HEK293 (cell line): ENCODE measurements around the gene CLASP1.
"Not testable (repeated sequence)": the region's sequence is repeated elsewhere in the genome, so short reads cannot be mapped to it uniquely, and the experiment has no call there.

ENCODE experiments used
- CTCF ChIA-PET: fragments of 350-600 bp; formaldehyde crosslinking; extraction: SDS; loops from one replicate; lab custom pipeline; 2021; ENCODE audit warnings: antibody characterized with exemption; lab: Yijun Ruan, JAX
- POLR2A ChIA-PET: fragments of 300-600 bp; formaldehyde crosslinking; extraction: SDS; loops from one replicate; lab custom pipeline; 2020; ENCODE audit warnings: antibody characterized with exemption, inconsistent platforms; lab: Yijun Ruan, JAX
- H3K27ac ChIP-seq: fragments of 200-500 bp; sonication (Bioruptor generic); 2 replicates; pipeline ENCODE4 v1.5.1; 2014; ENCODE audit warnings: low read depth, low read length, control low read depth, inconsistent platforms; ENCODE audit errors: extremely low read depth
- H3K36me3 ChIP-seq, 2 experiments: fragments of 200-500 bp in 1 of 2; sonication (Bioruptor generic) in 1 of 2; 1 replicate in 1 of 2; 2 replicates in 1 of 2; pipeline ENCODE4 v1.5.1; 2014 to 2017; ENCODE audit warnings: inconsistent platforms in 2 of 2, low read length in 2 of 2; ENCODE audit not compliant: control insufficient read depth in 2 of 2, insufficient read depth in 1 of 2
- H3K4me1 ChIP-seq: fragments of 200-500 bp; sonication (Bioruptor generic); 2 replicates; pipeline ENCODE4 v1.5.1; 2014; ENCODE audit warnings: mild to moderate bottlenecking, low read length, inconsistent platforms; ENCODE audit not compliant: control insufficient read depth, insufficient read depth
- H3K4me3 ChIP-seq: 2 replicates; pipeline ENCODE4 v1.5.1; 2011; ENCODE audit warnings: low read depth, mild to moderate bottlenecking, control low read depth, low read length, moderate library complexity
- H3K9me3 ChIP-seq: fragments of 200-500 bp; sonication (Bioruptor generic); 2 replicates; pipeline ENCODE4 v1.5.1; 2014; ENCODE audit warnings: low read depth, low read length, inconsistent platforms; ENCODE audit not compliant: control insufficient read depth, insufficient read depth
- BCL11B ChIP-seq: fragments of 450-650 bp; formaldehyde crosslinking; IDR thresholded peaks from 2 replicates; pipeline ENCODE4 v1.5.1; 2016; ENCODE audit warnings: low read depth, missing biosample characterization, missing genetic modification characterization
- KLF7 ChIP-seq: fragments of 450-650 bp; formaldehyde crosslinking; IDR thresholded peaks from 2 replicates; pipeline ENCODE4 v1.5.1; 2016; ENCODE audit warnings: missing biosample characterization, missing genetic modification characterization, borderline replicate concordance
- PRDM1 ChIP-seq: fragments of 450-650 bp; formaldehyde crosslinking; IDR thresholded peaks from 2 replicates; pipeline ENCODE4; 2016; ENCODE audit warnings: missing biosample characterization, missing genetic modification characterization
- REST ChIP-seq: fragments of 450-650 bp; formaldehyde crosslinking; IDR thresholded peaks from 2 replicates; pipeline ENCODE4 v1.5.1; 2016; ENCODE audit warnings: missing biosample characterization, missing genetic modification characterization
- ZNF174 ChIP-seq: fragments of 450-650 bp; formaldehyde crosslinking; IDR thresholded peaks from 2 replicates; pipeline ENCODE4 v1.5.0; 2017; ENCODE audit warnings: missing biosample characterization, mild to moderate bottlenecking, missing genetic modification characterization
- ZNF184 ChIP-seq: fragments of 450-650 bp; IDR thresholded peaks from 2 replicates; pipeline ENCODE4 v1.5.1; 2018; ENCODE audit warnings: missing biosample characterization, mild to moderate bottlenecking, missing genetic modification characterization
- ZNF274 ChIP-seq, 2 experiments: fragments of 200-500 bp in 1 of 2; fragments of 450-650 bp in 1 of 2; sonication (Bioruptor generic) in 1 of 2; formaldehyde crosslinking in 1 of 2; IDR thresholded peaks; 2 replicates each; pipeline versions ENCODE4 v1.5.1 to v1.6.1; 2014 to 2016; ENCODE audit warnings: borderline replicate concordance in 1 of 2, inconsistent platforms in 1 of 2, low read length in 1 of 2, missing biosample characterization in 1 of 2, missing genetic modification characterization in 1 of 2
- ZNF324 ChIP-seq: fragments of 450-650 bp; formaldehyde crosslinking; IDR thresholded peaks from 2 replicates; pipeline ENCODE4 v1.5.1; 2016; ENCODE audit warnings: missing biosample characterization, missing genetic modification characterization
- ZNF366 ChIP-seq: fragments of 450-650 bp; formaldehyde crosslinking; conservative IDR thresholded peaks from 2 replicates; pipeline ENCODE4 v1.5.1; 2016; ENCODE audit warnings: missing biosample characterization, missing genetic modification characterization
- ZNF510 ChIP-seq: fragments of 450-650 bp; formaldehyde crosslinking; IDR thresholded peaks from 2 replicates; pipeline ENCODE4 v1.5.1; 2018; ENCODE audit warnings: mild to moderate bottlenecking, missing genetic modification characterization, missing biosample characterization; ENCODE audit not compliant: insufficient replicate concordance
- ZNF513 ChIP-seq: fragments of 450-650 bp; IDR thresholded peaks from 2 replicates; pipeline ENCODE4 v1.5.1; 2018; ENCODE audit warnings: missing biosample characterization, missing genetic modification characterization
- ZNF658 ChIP-seq: fragments of 450-650 bp; formaldehyde crosslinking; IDR thresholded peaks from 2 replicates; pipeline ENCODE4; 2016; ENCODE audit warnings: missing biosample characterization, missing genetic modification characterization
- ZSCAN18 ChIP-seq: fragments of 450-650 bp; formaldehyde crosslinking; IDR thresholded peaks from 2 replicates; pipeline ENCODE4 v1.5.1; 2016; ENCODE audit warnings: missing biosample characterization, missing genetic modification characterization

CLASP1 gene

GRCh38 chr2:121304941-121305340 is 344.3 kb downstream of the CLASP1 start (continued):
- TF ChIP-seq ZSCAN18 (tag by site-specific recombination), result no peak
- TF ChIP-seq ZNF324, result no peak
- TF ChIP-seq ZNF274 (IDR thresholded peaks at IDR 0.05; ENCODE audit: low read length), result no peak
- TF ChIP-seq ZNF274 (tag by site-specific recombination; IDR thresholded peaks at IDR 0.05; ENCODE audit: borderline replicate concordance), result no peak
- no peak for TF ChIP-seq BCL11B (tag by site-specific recombination)
- TF ChIP-seq, all 188 proteins: peak for 0

DNA sequence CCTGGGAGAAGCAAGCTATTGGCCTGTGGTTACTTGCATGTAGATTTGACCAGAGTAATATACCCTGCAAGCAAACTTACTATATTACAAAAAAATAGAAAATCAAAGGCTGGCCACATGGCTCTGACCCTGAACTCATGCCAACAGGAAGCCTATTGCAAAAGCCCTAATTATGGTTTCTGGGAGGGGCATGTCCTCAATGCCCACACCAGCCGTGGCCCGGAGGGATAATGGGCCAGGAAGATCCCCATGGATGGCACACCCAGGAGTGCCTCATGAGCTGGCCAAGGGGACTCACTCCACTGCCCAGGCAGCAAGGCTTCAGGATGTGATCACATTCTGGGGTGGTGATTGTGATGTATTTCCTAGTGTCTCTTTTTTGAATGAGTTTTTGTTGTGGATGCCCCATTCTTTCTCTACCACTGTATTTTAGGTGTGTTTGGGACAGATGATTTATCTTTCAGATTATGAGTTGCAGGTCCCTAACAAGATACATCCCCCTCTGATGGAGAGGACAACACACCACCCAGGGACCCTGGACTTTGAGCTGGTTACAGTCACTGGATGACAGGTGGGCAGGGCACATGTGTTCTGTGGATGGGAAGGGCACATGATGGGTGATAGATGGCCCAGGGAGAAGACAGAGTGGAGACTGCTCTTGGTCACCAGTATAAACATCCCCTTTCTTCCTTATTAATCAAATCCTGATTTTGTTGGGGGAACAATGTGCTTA is 345.6 kb downstream of the CLASP1 start:
- no peaks in the 10 kb centered on the region for H3K4me1 ChIP-seq
- TF ChIP-seq KLF7 (tag by site-specific recombination) (no peak), ZNF513 (no peak), ZNF658 (tag by site-specific recombination) (no peak), ZNF510 (no peak), PRDM1 (tag by site-specific recombination) (no peak), ZNF174 (tag by site-specific recombination) (no peak)
- TF ChIP-seq, all 188 proteins: peak for 0
- no peak overlapping the region for H3K4me3 ChIP-seq
- no peaks in the 10 kb centered on the region for H3K36me3 ChIP-seq
- H3K9me3 ChIP-seq, result no peaks in the 10 kb centered on the region
- ChIA-PET CTCF (interaction anchor here (0.6 to 0.9 kb wide), 2 partner anchors 208 to 617 kb away, joined by 3 read pairs; no protein-coding TSS in a partner anchor), POLR2A (no interaction called here)
- H3K27ac ChIP-seq, result no peak overlapping the region

DNA sequence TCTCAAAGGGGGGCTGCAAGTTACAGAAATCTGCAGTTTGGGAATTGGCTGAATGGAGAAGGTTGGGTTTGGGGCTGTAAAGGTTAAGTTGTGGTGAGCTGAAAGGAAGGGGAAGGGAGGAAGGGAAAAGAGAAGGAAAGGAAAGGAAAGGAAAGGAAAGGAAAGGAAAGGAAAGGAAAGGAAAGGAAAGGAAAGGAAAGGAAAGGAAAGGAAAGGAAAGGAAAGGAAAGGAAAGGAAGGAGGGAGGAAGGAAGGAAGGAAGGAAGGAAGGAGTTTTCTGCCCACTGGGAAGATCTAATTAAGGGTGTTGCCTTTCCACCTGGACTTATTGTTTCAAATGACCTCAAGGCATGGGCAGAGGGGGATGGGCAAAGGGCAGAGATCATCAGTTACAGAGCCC is 348.1 kb downstream of the CLASP1 start:
- POLR2A ChIA-PET, H3K4me1 ChIP-seq, H3K36me3 ChIP-seq, H3K27ac ChIP-seq, H3K4me3 ChIP-seq, H3K9me3 ChIP-seq: not testable (repeated sequence)
- TF ChIP-seq PRDM1 (tag by site-specific recombination) (peak; percentile 93), ZNF366 (0 out of 2 replicates have a peak, but pooled peaks have one; percentile 10)
- CTCF ChIA-PET, result interaction anchor here (0.7 to 1.0 kb wide), 2 partner anchors 28 to 40 kb away, joined by 3 read pairs; no protein-coding TSS in a partner anchor

- ChIA-PET CTCF (interaction anchor here (0.7 to 3.0 kb wide), 10 partner anchors 10 to 221 kb away, joined by 3 to 10 read pairs (median 4); no protein-coding TSS in a partner anchor), POLR2A (no interaction called here)
- no peak for TF ChIP-seq ZNF184
- TF ChIP-seq REST (tag by site-specific recombination), result no peak
- H3K9me3 ChIP-seq, result no peaks in the 10 kb centered on the region
- no peak overlapping the region for H3K27ac ChIP-seq
- no peaks in the 10 kb centered on the region for H3K36me3 ChIP-seq
- no peak overlapping the region for H3K4me3 ChIP-seq
- no peaks in the 10 kb centered on the region for H3K4me1 ChIP-seq
Measured at GRCh38 chr2:121298476-121298875, 350.8 kb downstream of the CLASP1 start.
